NCI-H2196 (cell line): Measurements from ENCODE around the gene CNTFR.

Experiments
- DNase-seq: peaks from one replicate; lab custom pipeline; 2025; ENCODE audit not compliant: unreplicated experiment; lab: John Stamatoyannopoulos, UW

The CNTFR gene

GRCh38 chr9:34526026-34526425, 63.5 kb downstream of the CNTFR start:
- DNase-seq = no peak

GRCh38 chr9:34524349-34524748, 65.2 kb downstream of the CNTFR start:
- no peak for DNase-seq

- DNase-seq = peak; percentile 91
These were observed 66.3 kb downstream of the CNTFR start, which contains the start of gene ENHO for GRCh38 chr9:34522971-34523797. TSS of gene ENHO (minus strand) at chr9:34522990. CDS start at chr9:34521695, 1,295 bp downstream.

- DNase-seq = no peak
These were observed 67.2 kb downstream of the CNTFR start for GRCh38 chr9:34522091-34522887.

- DNase-seq = no peak
These were observed 68.0 kb downstream of the CNTFR start for GRCh38 chr9:34521406-34522045.

- DNase-seq = no peak
These were observed 68.8 kb downstream of the CNTFR start for GRCh38 chr9:34520505-34521385.

GRCh38 chr9:34520096-34520495, 69.4 kb downstream of the CNTFR start:
- DNase-seq = no peak

GRCh38 chr9:34519321-34520020, 70.1 kb downstream of the CNTFR start:
- no peak for DNase-seq

GRCh38 chr9:34518896-34519295, 70.6 kb downstream of the CNTFR start:
- no peak for DNase-seq

- DNase-seq = no peak
These were observed 71.4 kb downstream of the CNTFR start for GRCh38 chr9:34518110-34518616.

GRCh38 chr9:34517185-34517584, 72.3 kb downstream of the CNTFR start:
- no peak for DNase-seq

GRCh38 chr9:34515959-34516358, 73.6 kb downstream of the CNTFR start:
- DNase-seq = no peak

GRCh38 chr9:34514816-34515215, 74.7 kb downstream of the CNTFR start:
- DNase-seq = no peak

GRCh38 chr9:34514401-34514800, 75.1 kb downstream of the CNTFR start:
- no peak for DNase-seq

- peak; percentile 78 for DNase-seq
These were observed 75.8 kb downstream of the CNTFR start for GRCh38 chr9:34513567-34514214.

GRCh38 chr9:34512131-34513078, 77.1 kb downstream of the CNTFR start:
- DNase-seq = no peak

- no peak for DNase-seq
These were observed 78.7 kb downstream of the CNTFR start for GRCh38 chr9:34510497-34511468.
